HCT116 (cell line): ENCODE results near the gene CCR5AS.

Experiments
- ATF3 ChIP-seq: IDR thresholded peaks from 2 replicates; pipeline ENCODE4 v1.6.1; 2012
- EGR1 ChIP-seq: IDR thresholded peaks from 2 replicates; pipeline ENCODE4 v1.6.1; 2012; ENCODE audit warnings: low read depth
- EZH2 ChIP-seq: fragments of 200-600 bp; sonication (generic); IDR thresholded peaks from 2 replicates; pipeline ENCODE4 v1.6.1; 2017; ENCODE audit warnings: antibody characterized with exemption, mixed run types
- JUND ChIP-seq: IDR thresholded peaks from 2 replicates; pipeline ENCODE4 v1.6.1; 2012
- MAX ChIP-seq: IDR thresholded peaks from 2 replicates; pipeline ENCODE4 v1.6.1; 2012
- POLR2A ChIP-seq: IDR thresholded peaks from 2 replicates; pipeline ENCODE4 v1.7.0; 2011; ENCODE audit warnings: borderline replicate concordance; ENCODE audit not compliant: insufficient read depth, insufficient read length; ENCODE audit errors: extremely low read depth
- POLR2AphosphoS5 ChIP-seq: IDR thresholded peaks from 2 replicates; pipeline ENCODE4 v1.6.1; 2011; ENCODE audit warnings: mild to moderate bottlenecking, low read depth, low read length, moderate library complexity
- REST ChIP-seq: IDR thresholded peaks from 2 replicates; pipeline ENCODE4 v1.6.1; 2012; ENCODE audit warnings: low read depth
- SIN3A ChIP-seq: IDR thresholded peaks from 2 replicates; pipeline ENCODE4 v1.6.1; 2012; ENCODE audit warnings: low read depth
- SP1 ChIP-seq: IDR thresholded peaks from 2 replicates; pipeline ENCODE4 v1.6.1; 2012; ENCODE audit warnings: low read depth
- YY1 ChIP-seq: IDR thresholded peaks from 2 replicates; pipeline ENCODE4 v1.6.1; 2011; ENCODE audit warnings: low read length, low read depth, moderate library complexity, mild to moderate bottlenecking; ENCODE audit not compliant: insufficient replicate concordance; ENCODE audit errors: extremely low read depth
- ZNF274 ChIP-seq: fragments of 200-500 bp; sonication (Bioruptor generic); IDR thresholded peaks from 2 replicates; pipeline ENCODE4 v1.6.1; 2014; ENCODE audit warnings: mild to moderate bottlenecking, low read depth, low read length, inconsistent platforms
- TF ChIP-seq, protein P1 (sequence below), 3 experiments: fragments of 200-600 bp in 1 of 3; sonication (generic) in 1 of 3; IDR thresholded peaks in 2 of 3; conservative IDR thresholded peaks in 1 of 3; 2 replicates each; pipeline ENCODE4 v1.5.1; 2012 to 2017; ENCODE audit warnings: low read depth in 2 of 3, low read length in 2 of 3, antibody characterized with exemption in 1 of 3, borderline replicate concordance in 1 of 3, control low read depth in 1 of 3, mild to moderate bottlenecking in 1 of 3, mixed read lengths in 1 of 3, mixed run types in 1 of 3, moderate library complexity in 1 of 3; ENCODE audit not compliant: insufficient read depth in 1 of 3

GRCh38 chr3:46316206-46316605 lies 90.7 kb downstream of the CCR5AS start:
- TF ChIP-seq, protein P1, sequence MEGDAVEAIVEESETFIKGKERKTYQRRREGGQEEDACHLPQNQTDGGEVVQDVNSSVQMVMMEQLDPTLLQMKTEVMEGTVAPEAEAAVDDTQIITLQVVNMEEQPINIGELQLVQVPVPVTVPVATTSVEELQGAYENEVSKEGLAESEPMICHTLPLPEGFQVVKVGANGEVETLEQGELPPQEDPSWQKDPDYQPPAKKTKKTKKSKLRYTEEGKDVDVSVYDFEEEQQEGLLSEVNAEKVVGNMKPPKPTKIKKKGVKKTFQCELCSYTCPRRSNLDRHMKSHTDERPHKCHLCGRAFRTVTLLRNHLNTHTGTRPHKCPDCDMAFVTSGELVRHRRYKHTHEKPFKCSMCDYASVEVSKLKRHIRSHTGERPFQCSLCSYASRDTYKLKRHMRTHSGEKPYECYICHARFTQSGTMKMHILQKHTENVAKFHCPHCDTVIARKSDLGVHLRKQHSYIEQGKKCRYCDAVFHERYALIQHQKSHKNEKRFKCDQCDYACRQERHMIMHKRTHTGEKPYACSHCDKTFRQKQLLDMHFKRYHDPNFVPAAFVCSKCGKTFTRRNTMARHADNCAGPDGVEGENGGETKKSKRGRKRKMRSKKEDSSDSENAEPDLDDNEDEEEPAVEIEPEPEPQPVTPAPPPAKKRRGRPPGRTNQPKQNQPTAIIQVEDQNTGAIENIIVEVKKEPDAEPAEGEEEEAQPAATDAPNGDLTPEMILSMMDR (IDR thresholded peaks at IDR 0.05 in 2 of 3, conservative IDR thresholded peaks at IDR 0.05 in 1 of 3; ENCODE audit: borderline replicate concordance in 1 of 3, insufficient read depth in 1 of 3, low read depth in 2 of 3, low read length in 2 of 3) = no peak
- TF ChIP-seq EGR1 (no peak), POLR2AphosphoS5 (no peak), ATF3 (no peak), REST (no peak), MAX (no peak), POLR2A (no peak), ZNF274 (no peak), YY1 (no peak), EZH2 (no peak), SP1 (no peak), SIN3A (no peak), JUND (no peak)
